ENCODE data around the gene COL17A1.

DNA sequence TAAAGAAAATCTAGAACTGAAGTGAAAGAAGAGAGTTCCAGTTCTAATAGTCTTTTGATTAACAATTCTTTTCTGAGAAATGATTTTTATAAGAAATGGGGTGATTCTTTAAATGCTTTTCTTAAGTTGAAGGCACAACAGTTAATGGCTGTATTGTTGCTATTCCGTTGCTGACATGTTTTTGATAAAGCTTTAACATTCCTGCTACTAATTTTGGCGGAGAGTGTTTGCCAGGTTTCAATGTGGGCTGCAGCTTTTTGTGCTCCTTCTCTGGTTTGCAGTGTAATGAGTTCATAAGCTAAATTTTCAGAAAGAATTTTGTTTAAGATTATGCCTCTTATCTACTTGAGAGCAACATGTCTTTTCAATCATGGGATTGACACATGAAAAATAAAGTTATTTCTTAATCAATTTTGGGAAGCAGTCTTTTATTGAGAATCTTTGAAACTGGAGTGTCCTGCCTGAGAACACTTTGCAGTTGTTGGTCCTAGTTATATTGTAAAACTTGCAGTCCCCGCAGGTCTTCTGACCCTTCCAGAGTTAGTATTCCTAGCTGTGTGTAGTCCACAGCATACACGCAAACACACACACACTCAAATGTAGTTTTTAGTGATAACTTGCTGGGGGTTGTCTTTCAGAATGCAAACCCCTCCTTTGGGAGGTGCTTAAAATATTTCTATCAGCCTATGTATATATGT is 56.7 kb downstream of the COL17A1 start:
- TF ChIP-seq, protein P1, sequence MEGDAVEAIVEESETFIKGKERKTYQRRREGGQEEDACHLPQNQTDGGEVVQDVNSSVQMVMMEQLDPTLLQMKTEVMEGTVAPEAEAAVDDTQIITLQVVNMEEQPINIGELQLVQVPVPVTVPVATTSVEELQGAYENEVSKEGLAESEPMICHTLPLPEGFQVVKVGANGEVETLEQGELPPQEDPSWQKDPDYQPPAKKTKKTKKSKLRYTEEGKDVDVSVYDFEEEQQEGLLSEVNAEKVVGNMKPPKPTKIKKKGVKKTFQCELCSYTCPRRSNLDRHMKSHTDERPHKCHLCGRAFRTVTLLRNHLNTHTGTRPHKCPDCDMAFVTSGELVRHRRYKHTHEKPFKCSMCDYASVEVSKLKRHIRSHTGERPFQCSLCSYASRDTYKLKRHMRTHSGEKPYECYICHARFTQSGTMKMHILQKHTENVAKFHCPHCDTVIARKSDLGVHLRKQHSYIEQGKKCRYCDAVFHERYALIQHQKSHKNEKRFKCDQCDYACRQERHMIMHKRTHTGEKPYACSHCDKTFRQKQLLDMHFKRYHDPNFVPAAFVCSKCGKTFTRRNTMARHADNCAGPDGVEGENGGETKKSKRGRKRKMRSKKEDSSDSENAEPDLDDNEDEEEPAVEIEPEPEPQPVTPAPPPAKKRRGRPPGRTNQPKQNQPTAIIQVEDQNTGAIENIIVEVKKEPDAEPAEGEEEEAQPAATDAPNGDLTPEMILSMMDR (IDR thresholded peaks at IDR 0.05), result no peak
- TF ChIP-seq ZFX (IDR thresholded peaks at IDR 0.05; ENCODE audit: borderline replicate concordance), result no peak
